Measurements from ENCODE around the gene GSTO2.

GSTO2 gene

DNA sequence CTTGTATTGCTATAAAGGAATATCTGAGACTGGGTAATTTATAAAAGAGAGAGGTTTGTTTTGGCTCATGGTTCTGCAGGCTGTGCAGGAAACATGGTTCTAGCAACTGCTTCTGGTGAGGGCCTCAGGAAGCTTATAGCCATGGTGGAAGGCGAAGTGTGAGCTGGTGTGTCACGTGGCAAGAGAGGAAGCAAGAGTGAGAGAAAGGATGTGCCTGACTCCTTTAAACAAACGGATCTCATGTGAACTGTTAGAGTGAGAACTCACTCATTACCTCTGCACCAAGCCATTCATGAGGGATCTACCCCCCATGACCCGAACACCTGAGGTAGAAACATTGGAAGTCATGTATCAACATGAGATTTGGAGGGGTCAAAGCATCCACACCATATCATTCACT is 77.0 kb downstream of the GSTO2 start:
- no peak for DNase-seq

DNA sequence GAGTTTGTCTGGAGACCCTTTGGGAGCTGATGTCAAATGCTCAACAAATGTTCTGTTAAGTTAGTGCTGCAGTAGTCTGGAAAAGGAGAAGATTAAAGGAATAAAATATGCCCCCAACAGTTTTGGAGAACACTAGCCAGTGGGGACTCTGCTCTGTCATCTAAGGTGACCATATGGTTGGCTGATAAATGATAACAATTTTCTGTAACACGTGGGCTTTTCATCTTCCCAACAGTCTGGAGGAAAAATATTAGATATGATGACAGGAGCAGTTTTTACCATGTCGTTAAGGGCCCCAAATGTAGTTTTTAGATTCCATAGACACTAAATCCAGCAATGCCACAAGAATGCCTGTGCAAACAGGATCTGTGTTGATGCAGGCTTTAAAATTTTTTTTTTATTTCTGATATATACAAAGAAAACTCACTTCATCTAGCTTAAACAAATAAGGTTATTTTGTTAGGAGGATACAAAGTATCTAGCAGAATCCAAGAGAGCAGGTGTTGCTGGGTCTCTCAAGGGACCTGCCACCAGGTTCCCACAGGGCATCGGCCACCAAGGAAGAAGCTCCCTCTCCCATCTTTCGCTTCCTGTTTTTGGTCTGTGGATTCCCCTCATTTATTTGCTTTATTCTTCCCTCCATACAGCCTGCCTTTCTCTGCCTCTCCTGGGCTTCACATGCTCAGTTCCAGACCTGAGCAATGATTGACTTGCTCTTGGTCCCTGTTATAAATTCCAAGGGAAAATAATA is 78.5 kb downstream of the GSTO2 start:
- no peak for DNase-seq

DNA sequence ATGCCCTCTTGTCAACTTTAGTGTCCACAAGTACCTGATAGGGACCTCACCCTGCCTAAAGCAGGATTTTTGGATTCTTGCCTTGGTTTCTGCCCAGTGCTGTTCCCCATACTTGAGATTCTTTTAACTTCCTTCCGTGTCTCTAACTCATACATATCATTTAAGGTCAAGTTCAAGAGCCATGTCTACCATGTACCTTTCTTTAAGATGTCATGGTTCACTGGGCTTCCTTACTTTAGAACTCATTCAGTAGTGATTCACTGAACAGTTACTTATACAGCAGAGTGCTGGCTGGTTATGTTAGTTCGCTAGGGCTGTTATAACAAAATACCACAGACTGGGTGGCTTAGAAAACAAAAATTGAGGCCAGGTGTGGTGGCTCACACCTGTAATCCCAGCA is 79.6 kb downstream of the GSTO2 start:
- DNase-seq = no peak

DNA sequence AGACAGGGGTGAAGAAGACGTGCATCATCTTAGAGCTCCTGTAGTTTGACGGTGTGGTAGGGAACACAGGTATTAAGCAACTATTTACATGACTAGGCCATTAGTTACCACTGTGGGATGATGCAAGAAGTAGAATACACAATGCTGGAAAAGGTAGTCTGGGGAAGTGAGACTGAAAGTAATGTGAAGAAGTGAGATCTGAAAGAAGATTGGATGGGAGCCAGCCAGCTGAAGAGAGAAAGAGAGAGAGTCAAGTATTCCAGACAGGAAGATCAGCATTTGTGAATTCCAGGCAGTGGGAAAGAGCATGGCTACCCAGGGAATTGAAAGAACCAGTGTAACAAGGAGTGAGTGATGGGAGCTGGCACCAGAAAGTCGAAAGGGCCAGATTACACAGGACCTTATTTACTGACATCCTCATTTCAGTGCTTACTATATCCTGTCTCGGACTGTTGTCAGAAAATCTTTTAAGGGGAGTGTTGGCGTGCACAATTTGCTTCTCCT is 80.7 kb downstream of the GSTO2 start:
- DNase-seq = peak; percentile 30

DNA sequence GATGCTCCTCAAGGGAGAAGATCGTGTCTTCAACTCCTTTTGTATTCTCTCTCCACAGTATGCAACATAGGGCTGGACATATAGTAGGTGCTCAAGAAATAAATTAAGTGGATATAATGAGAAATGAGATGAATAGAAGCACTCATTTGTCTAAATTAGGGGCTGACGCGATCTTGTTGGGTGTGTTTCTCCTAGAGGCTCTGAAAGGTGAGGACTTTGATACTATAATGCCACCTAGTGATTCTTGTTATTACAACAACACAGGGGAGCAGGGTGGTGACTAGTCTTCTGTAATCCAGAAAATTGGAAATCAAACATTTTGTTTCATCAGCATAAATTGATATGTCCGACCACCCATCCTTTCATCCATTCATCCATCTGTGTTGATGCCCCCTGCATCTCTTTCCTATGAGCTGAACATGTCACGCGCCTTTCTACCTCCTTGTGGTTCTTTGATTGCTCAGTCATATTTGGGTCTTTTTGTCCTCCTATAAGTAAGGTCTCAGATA is 81.2 kb downstream of the GSTO2 start:
- peak; percentile 75 for DNase-seq

DNA sequence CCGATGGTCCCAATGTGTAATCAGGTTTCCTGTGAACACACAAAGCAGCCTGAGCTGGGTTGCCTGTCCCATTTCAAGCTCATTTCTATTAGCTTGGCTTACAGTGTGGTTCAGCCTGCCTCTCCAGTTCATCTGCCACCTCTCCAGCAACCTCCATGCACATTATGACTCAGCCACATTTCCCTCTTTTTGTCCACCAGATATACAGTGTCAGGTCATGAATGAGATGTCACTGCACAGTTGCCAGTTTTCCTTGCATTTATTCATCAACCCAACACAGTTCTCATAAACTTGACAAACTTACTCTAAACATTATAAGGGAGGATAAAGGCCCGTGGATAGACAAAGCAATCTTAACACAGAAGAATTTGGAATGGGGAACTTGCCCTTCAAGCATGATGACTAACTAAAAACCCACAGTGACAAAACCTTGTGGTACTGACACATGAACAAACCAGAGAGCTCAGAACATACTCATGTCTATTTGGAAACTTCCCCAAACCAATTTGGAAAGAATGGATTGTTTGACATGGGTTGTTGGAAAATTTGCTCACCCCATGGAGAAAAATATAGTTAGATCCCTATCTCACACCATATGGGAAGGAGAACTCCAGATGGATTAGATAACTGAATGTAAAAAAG is 82.2 kb downstream of the GSTO2 start:
- DNase-seq = peak; percentile 63

DNA sequence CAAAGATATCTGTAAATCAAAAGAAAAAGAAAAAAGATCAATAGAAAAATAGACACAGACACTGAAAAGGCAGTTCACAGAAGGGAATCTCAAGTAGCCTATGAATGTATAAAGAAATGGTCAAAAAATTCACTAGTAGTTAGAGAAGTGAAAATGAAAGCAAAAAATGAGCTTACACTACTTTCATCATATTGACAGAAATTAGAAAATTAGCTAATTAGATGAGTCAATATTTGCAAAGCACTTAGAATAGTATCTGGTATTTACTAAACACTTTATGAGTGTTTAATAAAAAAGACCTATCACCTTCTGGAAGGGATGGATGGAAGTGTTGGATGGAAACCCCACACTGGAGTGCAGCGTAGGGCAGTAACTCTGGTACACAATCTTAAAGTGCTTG is 82.9 kb downstream of the GSTO2 start:
- DNase-seq = peak; percentile 39

DNA sequence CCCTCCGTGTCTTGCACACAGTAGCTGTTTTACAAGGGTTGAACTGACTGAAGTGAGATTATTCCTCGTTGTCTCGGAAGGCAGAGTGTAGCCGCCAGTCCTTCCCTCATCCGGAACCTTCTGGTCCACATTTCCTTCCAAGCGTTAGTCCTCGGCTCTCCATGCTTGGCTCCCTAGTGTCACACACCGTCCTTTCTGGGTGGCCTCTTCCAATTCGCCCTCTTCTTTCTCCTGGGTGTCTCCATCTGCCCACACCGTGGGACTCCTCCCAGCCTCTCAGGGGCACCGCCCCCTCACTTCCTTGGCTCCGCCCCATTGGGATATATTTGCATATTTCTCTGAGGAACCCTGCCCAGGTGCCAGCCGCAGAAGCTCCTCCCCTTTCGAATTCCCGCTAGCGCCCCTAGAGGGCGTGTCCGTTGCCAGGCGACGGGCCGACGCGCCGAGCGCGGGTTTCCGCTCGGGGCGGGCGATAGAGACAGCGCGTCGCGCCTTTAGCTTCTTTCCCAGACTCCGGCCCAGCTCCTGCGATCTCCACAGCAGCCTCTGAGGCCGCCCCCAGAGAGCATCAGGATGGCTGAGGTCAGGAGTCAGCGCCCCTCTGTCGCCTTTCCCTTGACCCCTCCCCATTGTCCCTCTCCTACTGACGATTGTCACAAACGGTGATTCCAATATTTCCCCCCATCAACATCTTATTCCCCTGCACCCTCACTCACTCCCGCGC is 84.5 kb downstream of the GSTO2 start, which contains the start of gene CFAP58:
Gene CFAP58 (plus strand): TSS at position 509 of the 724 bp plus-strand sequence. CDS start 65 bp downstream, at position 574.
- peak; percentile 94 for DNase-seq

All from activated CD4-positive, alpha-beta T cell treated with anti-CD3 and anti-CD28 coated beads, Interleukin-2, amount 50 U/mL, for 16 hours (primary cell).